Epithelial cell of esophagus (primary cell): ENCODE data around the gene BTAF1.

Experiments used
- DNase-seq: peaks from one replicate; pipeline ENCODE4 v3.0.0; 2010; ENCODE audit warnings: low read depth
- H3K4me3 ChIP-seq: 2 replicates; pipeline ENCODE4 v1.5.1; 2011; ENCODE audit warnings: mild to moderate bottlenecking, low read length, control low read depth
- TF ChIP-seq, protein P1 (sequence below): IDR thresholded peaks from 2 replicates; pipeline ENCODE4 v1.5.1; 2011; ENCODE audit warnings: low read depth, mild to moderate bottlenecking, low read length, control low read depth, inconsistent platforms; ENCODE audit not compliant: insufficient read depth; ENCODE audit errors: missing control alignments

BTAF1 gene

DNA sequence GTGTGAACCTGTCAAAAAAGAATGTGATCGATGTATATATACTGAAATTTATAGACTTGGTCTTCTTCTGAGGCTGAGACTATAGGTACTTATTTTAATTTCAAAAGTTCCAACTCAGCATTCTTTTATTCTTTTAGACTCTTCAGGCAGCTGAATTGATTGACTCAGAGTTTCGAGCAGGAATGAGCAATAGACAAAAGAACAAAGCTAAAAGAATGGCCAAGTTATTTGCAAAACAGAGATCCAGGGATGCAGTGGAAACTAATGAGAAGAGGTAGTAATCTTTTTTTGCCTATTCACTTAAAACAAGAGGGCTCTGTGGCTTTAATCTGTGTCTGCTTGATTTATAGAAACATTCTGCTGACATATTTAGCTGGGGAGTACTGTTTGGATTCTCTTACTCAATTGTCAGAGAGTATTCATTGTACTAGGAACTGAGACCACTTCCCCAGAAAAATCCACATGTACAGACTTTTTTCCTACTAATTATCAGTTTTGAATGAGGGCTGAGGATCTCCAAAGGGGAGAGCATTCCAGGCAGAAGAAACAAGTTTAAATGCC is 30.1 kb downstream of the BTAF1 start:
- TF ChIP-seq, protein P1, sequence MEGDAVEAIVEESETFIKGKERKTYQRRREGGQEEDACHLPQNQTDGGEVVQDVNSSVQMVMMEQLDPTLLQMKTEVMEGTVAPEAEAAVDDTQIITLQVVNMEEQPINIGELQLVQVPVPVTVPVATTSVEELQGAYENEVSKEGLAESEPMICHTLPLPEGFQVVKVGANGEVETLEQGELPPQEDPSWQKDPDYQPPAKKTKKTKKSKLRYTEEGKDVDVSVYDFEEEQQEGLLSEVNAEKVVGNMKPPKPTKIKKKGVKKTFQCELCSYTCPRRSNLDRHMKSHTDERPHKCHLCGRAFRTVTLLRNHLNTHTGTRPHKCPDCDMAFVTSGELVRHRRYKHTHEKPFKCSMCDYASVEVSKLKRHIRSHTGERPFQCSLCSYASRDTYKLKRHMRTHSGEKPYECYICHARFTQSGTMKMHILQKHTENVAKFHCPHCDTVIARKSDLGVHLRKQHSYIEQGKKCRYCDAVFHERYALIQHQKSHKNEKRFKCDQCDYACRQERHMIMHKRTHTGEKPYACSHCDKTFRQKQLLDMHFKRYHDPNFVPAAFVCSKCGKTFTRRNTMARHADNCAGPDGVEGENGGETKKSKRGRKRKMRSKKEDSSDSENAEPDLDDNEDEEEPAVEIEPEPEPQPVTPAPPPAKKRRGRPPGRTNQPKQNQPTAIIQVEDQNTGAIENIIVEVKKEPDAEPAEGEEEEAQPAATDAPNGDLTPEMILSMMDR: no peak
- peak; percentile 56 for DNase-seq

DNA sequence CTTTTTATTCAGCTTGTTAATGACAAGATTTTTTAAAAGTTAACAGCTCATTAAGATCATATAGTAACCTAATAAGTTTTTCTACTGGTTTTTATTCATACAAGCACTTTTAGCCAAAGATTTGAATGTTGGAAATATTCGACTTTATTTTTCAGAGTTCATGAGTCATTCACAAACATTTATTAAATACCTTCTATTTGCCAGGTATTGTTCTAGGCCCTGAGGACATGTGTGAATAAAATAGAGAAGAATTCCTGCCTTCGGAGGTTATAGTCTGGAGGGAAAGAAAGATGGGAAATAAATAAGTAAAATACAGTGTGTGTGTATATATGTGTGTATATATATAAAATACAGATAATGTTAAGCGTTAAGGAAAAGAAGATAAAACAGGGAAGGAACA is 31.5 kb downstream of the BTAF1 start:
- TF ChIP-seq, protein P1: no peak
- peak; percentile 47 for DNase-seq
- no peak overlapping the region for H3K4me3 ChIP-seq

More for the DNA sequence above, 30.1 kb downstream of the BTAF1 start:
- H3K4me3 ChIP-seq: no peak overlapping the region

- no peak for DNase-seq
- TF ChIP-seq, protein P1: no peak
- H3K4me3 ChIP-seq: no peak overlapping the region
Observed at GRCh38 chr10:91957091-91957490, 33.5 kb downstream of the BTAF1 start.

DNA sequence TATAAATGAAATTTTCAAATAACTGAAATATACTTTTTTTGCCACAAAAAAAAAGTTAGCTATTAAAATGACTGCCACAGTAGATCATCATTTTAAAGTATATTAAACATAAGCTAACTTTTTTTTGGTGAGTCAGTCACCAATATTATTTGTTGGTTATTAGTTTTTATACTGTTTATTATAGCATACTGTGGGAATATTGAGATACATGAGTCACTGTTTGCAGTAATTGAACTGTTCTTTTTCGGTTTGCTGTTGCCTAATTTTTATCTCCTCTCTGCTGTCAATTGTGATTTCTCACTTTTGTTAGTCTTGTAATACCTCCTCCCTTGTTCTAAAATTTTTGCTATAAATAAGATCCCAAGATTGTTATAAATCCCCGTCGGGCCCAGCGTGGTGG is 45.7 kb downstream of the BTAF1 start:
- H3K4me3 ChIP-seq: no peak overlapping the region
- DNase-seq: no peak
- TF ChIP-seq, protein P1: no peak

- no peak overlapping the region for H3K4me3 ChIP-seq
- DNase-seq: peak; percentile 56
- TF ChIP-seq, protein P1: no peak
Observed at GRCh38 chr10:91974960-91975359, 51.4 kb downstream of the BTAF1 start.

DNA sequence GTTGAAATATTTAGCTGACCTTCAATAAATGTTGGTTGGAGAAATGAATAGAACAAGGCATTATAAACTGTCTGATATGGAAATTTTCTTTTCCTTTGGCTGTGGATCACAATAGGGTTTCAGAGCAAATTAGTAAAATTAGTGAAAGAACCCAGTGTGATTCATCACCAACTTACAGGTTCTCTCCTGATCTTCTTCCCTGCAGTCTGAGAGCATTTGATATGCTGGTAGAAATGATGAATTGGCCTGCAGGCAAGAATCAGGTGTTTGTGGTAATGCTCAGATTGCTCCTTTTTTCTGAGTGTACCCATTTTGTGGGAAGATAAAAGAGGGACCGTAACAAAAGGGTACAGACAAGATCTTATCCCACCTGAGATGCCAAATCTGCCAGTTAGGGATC is 51.9 kb downstream of the BTAF1 start:
- peak; percentile 19 for DNase-seq
- no peak overlapping the region for H3K4me3 ChIP-seq
- TF ChIP-seq, protein P1: no peak
